Spleen (tissue), 11 donors: ENCODE measurements around the gene SLC22A12. TPM values are rescaled to one million over a fixed set of nuclear protein-coding genes. Genes with fewer than 3 reads are reported as not detected.
A peak's percentile ranks its signal among the peaks of the same experiment; 100 is the strongest.

Experiments used
- DNase-seq: peaks from one replicate; pipeline ENCODE4 v3.0.0-alpha.2; 2020
- H3K27ac ChIP-seq, 8 donors: fragments of 200-600 bp; sonication (generic) in 7 of 8; 1 replicate in 4 of 8; 2 replicates in 4 of 8; pipeline versions ENCODE4 v1.5.0 to v1.8.0; 2016 to 2021; ENCODE audit warnings: inconsistent platforms in 4 of 8, mild to moderate bottlenecking in 4 of 8, moderate library complexity in 1 of 8
- H3K27me3 ChIP-seq, 7 donors: fragments of 200-600 bp; sonication (generic) in 6 of 7; replicated peaks in 1 of 7; 1 replicate in 4 of 7; 2 replicates in 3 of 7; pipeline versions ENCODE4 v1.5.0 to v1.8.0; 2016 to 2021; ENCODE audit warnings: inconsistent platforms in 3 of 7, mild to moderate bottlenecking in 1 of 7
- H3K36me3 ChIP-seq, 6 donors: fragments of 200-600 bp; sonication (generic) in 5 of 6; 1 replicate in 4 of 6; 2 replicates in 2 of 6; pipeline versions ENCODE4 v1.5.0 to v1.8.0; 2016 to 2021; ENCODE audit warnings: inconsistent platforms in 2 of 6
- H3K4me1 ChIP-seq, 6 donors: fragments of 200-600 bp; sonication (generic) in 5 of 6; 1 replicate in 3 of 6; 2 replicates in 3 of 6; pipeline versions ENCODE4 v1.5.0 to v1.8.0; 2016 to 2021; ENCODE audit warnings: inconsistent platforms in 3 of 6
- H3K4me3 ChIP-seq, 8 donors: fragments of 200-600 bp; sonication (generic) in 7 of 8; 1 replicate in 4 of 8; 2 replicates in 4 of 8; pipeline versions ENCODE4 v1.5.0 to v1.8.0; 2016 to 2021; ENCODE audit warnings: inconsistent platforms in 4 of 8, mild to moderate bottlenecking in 4 of 8, moderate library complexity in 2 of 8
- H3K9me3 ChIP-seq, 8 donors: fragments of 200-600 bp; sonication (generic) in 7 of 8; 1 replicate in 4 of 8; 2 replicates in 4 of 8; pipeline versions ENCODE4 v1.5.0 to v1.8.0; 2016 to 2021; ENCODE audit warnings: inconsistent platforms in 4 of 8
- CTCF ChIP-seq, 11 experiments: fragments of 200-600 bp in 7 of 11; fragments of 450-650 bp in 4 of 11; sonication (generic) in 4 of 11; IDR thresholded peaks in 8 of 11; conservative IDR thresholded peaks in 3 of 11; 1 replicate in 7 of 11; 2 replicates in 4 of 11; pipeline versions ENCODE4 v1.4.0 to v1.8.0; 2016 to 2021; ENCODE audit warnings: antibody characterized with exemption in 11 of 11, inconsistent platforms in 4 of 11, mild to moderate bottlenecking in 1 of 11
- POLR2A ChIP-seq, 3 donors: fragments of 450-650 bp; IDR thresholded peaks; one replicate each; pipeline ENCODE4 v1.5.1; 2017; ENCODE audit warnings: antibody characterized with exemption in 3 of 3, mild to moderate bottlenecking in 1 of 3
- POLR2AphosphoS5 ChIP-seq, 3 donors: sonication (generic); formaldehyde crosslinking; IDR thresholded peaks; one replicate each; pipeline ENCODE4 v1.5.1; 2017; ENCODE audit warnings: antibody characterized with exemption in 3 of 3
- WGBS, 5 donors: extraction: QIAGEN DNeasy Blood & Tissue Kit in 3 of 5; methylation state at CpG; one replicate each; pipeline versions ENCODE4 v1.1.5 to v1.1.7; 2013 to 2018; 5-methylcytosine and 5-hydroxymethylcytosine counted together
- intact Hi-C: fragments of 100-400 bp; cut with DNase I; formaldehyde crosslinking; loops from one replicate; pipeline ENCODE4 v1.15.0; 2023; ENCODE audit warnings: low total_unique reads
- polyA plus RNA-seq, 3 donors: library from polyadenylated mRNA; stranded (reverse); fragments of 200-250 nt; gene quantifications; one replicate each; pipeline ENCODE4 v1.2.1, GENCODE V29; 2013
- total RNA-seq, 7 donors: library from RNA; depleted of rRNA in 3 of 7; stranded (reverse); fragments of >200 nt in 3 of 7; fragmentation: NEBNext Ultra II Directional in 4 of 7; extraction: Animal tissue kit (Norgen Biotek cat#: 25700) in 4 of 7; gene quantifications; one replicate each; pipeline versions ENCODE4 v1.1.0 to v1.2.1, GENCODE V29; 2016 to 2021
- donor health status: healthy with polysubstance abuse.
- donor health status: DM: no; HTN: no; CAD: no; lungs with moderate emphysema.
- donor health status: DM: no; HTN: no; CAD: no.
- donor health status: Bipolar disorder and iron deficiency.
- donor health status: healthy.
- donor health status: DM: no; HTN: no; CAD: no.
- donor health status: DM: yes; HTN: yes; CAD: no.

Gene SLC22A12
- total and polyA plus RNA-seq, 10 donors: not detected

GRCh38 chr11:64632654-64633053 is 41.6 kb downstream of the SLC22A12 start:
- intact Hi-C loops: no loop called here
- WGBS, 5 donors: 91 to 96% (median 94%) methylated on average over 10 of the region's 10 CpGs

GRCh38 chr11:64633555-64634159 is 42.6 kb downstream of the SLC22A12 start:
- intact Hi-C loops: no loop called here
- TF ChIP-seq POLR2A (IDR thresholded peaks at IDR 0.05) (no peak), POLR2AphosphoS5 (IDR thresholded peaks at IDR 0.05) (no peak), CTCF (IDR thresholded peaks at IDR 0.05 in 8 of 11, conservative IDR thresholded peaks at IDR 0.05 in 3 of 11) (no peak)
- DNase-seq: no peak
- no peaks in the 10 kb centered on the region for H3K36me3 ChIP-seq
- no peaks in the 10 kb centered on the region for H3K9me3 ChIP-seq
- no peak overlapping the region for H3K4me3 ChIP-seq
- peaks cover 0 to 19% (median 9%) of the 10 kb centered on the region in 6 donors for H3K4me1 ChIP-seq
- H3K27ac ChIP-seq: no peak overlapping the region
- 50 to 65% (median 61%) methylated on average over 7 of the region's 7 CpGs for WGBS, 5 donors
- peaks cover 0 to 50% (median 4%) of the 10 kb centered on the region in 7 donors for H3K27me3 ChIP-seq

More at GRCh38 chr11:64632654-64633053, 41.6 kb downstream of the SLC22A12 start:
- Histone ChIP-seq H3K4me1 (peaks cover 0 to 9% (median 2%) of the 10 kb centered on the region in 6 donors), H3K4me3 (no peak overlapping the region), H3K27ac (no peak overlapping the region), H3K9me3 (no peaks in the 10 kb centered on the region), H3K27me3 (peaks cover 0 to 40% (median 0%) of the 10 kb centered on the region in 7 donors), H3K36me3 (no peaks in the 10 kb centered on the region)
- TF ChIP-seq CTCF (IDR thresholded peaks at IDR 0.05 in 8 of 11, conservative IDR thresholded peaks at IDR 0.05 in 3 of 11): no peak
- TF ChIP-seq POLR2AphosphoS5 (IDR thresholded peaks at IDR 0.05): no peak
- TF ChIP-seq POLR2A (IDR thresholded peaks at IDR 0.05): no peak
- DNase-seq: no peak

GRCh38 chr11:64637334-64638017 is 46.5 kb downstream of the SLC22A12 start:
- intact Hi-C loops: no loop called here
- Histone ChIP-seq H3K4me3 (peak overlapping the region in 2 of 8 donors; percentile 20 to 46), H3K9me3 (no peaks in the 10 kb centered on the region), H3K36me3 (no peaks in the 10 kb centered on the region), H3K27ac (no peak overlapping the region), H3K27me3 (peaks cover 0 to 76% (median 26%) of the 10 kb centered on the region in 7 donors), H3K4me1 (peaks cover 0 to 36% (median 16%) of the 10 kb centered on the region in 6 donors)
- TF ChIP-seq POLR2AphosphoS5 (IDR thresholded peaks at IDR 0.05) (no peak), CTCF (IDR thresholded peaks at IDR 0.05 in 8 of 11, conservative IDR thresholded peaks at IDR 0.05 in 3 of 11) (no peak), POLR2A (IDR thresholded peaks at IDR 0.05) (no peak)
- WGBS, 5 donors: 70 to 80% (median 74%) methylated on average over 4 to 15 of the region's 15 CpGs
- DNase-seq: no peak

GRCh38 chr11:64638018-64638665 is 47.1 kb downstream of the SLC22A12 start:
- peaks cover 0 to 83% (median 32%) of the 10 kb centered on the region in 7 donors for H3K27me3 ChIP-seq
- no peak for TF ChIP-seq POLR2A (IDR thresholded peaks at IDR 0.05)
- TF ChIP-seq CTCF (IDR thresholded peaks at IDR 0.05 in 8 of 11, conservative IDR thresholded peaks at IDR 0.05 in 3 of 11): no peak
- peak in 1 of 3 donors; percentile 32 for TF ChIP-seq POLR2AphosphoS5 (IDR thresholded peaks at IDR 0.05)
- H3K36me3 ChIP-seq: no peaks in the 10 kb centered on the region
- no peak overlapping the region for H3K27ac ChIP-seq
- no peaks in the 10 kb centered on the region for H3K9me3 ChIP-seq
- H3K4me3 ChIP-seq: peak overlapping the region in 3 of 8 donors; percentile 9 to 46 (median 20)
- 24 to 54% (median 39%) methylated on average over 19 to 37 of the region's 37 CpGs for WGBS, 5 donors
- no peak for DNase-seq
- intact Hi-C loops: no loop called here
- H3K4me1 ChIP-seq: peaks cover 0 to 42% (median 19%) of the 10 kb centered on the region in 6 donors
